ENCODE measurements around the gene TCP11L2. TPM values are rescaled to one million over a fixed set of nuclear protein-coding genes. Genes with fewer than 3 reads are reported as not detected.

Gene TCP11L2
- total and polyA plus RNA-seq, 2 of the 8 experiments (the other 6 are each of a cell fraction or from before 2014, with no cell fraction given), result 2.1 to 7.1 TPM

DNA sequence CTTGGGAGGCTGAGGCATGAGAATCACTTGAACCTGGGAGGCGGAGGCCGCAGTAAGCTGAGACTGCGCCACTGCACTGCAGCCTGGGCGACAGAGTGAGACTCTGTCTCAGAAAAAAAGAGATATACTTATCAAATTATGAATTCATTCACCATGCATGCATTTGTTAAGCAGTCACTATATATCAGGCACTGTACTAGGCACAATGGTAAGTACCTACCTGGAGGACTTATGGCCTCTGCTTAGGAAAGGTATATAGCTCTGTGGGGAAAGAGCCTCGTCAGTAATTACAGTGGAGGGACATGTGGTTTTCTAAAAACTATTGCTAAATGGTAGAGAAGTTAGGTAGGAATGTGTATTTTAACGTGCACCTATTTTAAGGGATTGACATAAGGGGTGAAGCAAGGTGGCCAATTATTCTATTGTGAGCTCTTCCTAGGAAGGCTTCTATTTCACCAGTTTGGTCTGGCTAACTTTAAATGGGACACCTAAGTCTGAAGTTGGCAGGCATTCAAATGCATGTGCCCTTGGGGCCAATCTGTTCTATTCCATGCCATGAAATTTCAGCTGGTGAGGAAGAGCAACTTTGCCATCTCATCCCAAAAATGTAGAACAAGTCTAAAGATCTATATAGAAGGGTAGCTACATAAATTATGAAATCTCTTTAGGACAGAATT lies 15.0 kb downstream of the TCP11L2 start:
- no peak overlapping the region for H2BK120ac ChIP-seq (replicated peaks; ENCODE audit: low read depth, low read length)
- H4K20me1 ChIP-seq (replicated peaks in 1 of 2; ENCODE audit: control insufficient read depth in 1 of 2, insufficient read depth in 2 of 2, low read length in 2 of 2), result no peaks in the 10 kb centered on the region
- no peak overlapping the region for H4K5ac ChIP-seq (ENCODE audit: insufficient read length, low read depth, low read length)
- no peak overlapping the region for H2AK5ac ChIP-seq (ENCODE audit: low read depth, low read length)
- H3K14ac ChIP-seq (ENCODE audit: insufficient read length), result no peak overlapping the region
- H3K79me2 ChIP-seq (ENCODE audit: control insufficient read depth in 1 of 2, insufficient read depth in 2 of 2, low read length in 2 of 2), result no peaks in the 10 kb centered on the region
- H3K79me1 ChIP-seq (ENCODE audit: low read depth, low read length), result 0 out of 2 replicates have a peak, but pooled peaks cover 2% of the 10 kb centered on the region
- no peaks in the 10 kb centered on the region for H3K4me1 ChIP-seq (replicated peaks in 1 of 4; ENCODE audit: control insufficient read depth in 3 of 4, insufficient read depth in 4 of 4, low read length in 3 of 4)
- no peak overlapping the region for H3K4me3 ChIP-seq (ENCODE audit: extremely low read depth in 1 of 4, insufficient read depth in 2 of 4, low read depth in 3 of 4, low read length in 4 of 4)
- no peak overlapping the region for H2BK15ac ChIP-seq (ENCODE audit: low read length)
- no peak overlapping the region for H3K9ac ChIP-seq (replicated peaks in 1 of 4; ENCODE audit: extremely low read depth in 1 of 4, low read depth in 3 of 4, low read length in 3 of 4)
- no peak overlapping the region for H3K27ac ChIP-seq (ENCODE audit: low read depth, low read length)
- no peak for FAIRE-seq
- no peak for DNase-seq (ENCODE audit: low read depth in 1 of 2, low spot score in 2 of 2)
- no peak overlapping the region for H3K4me2 ChIP-seq (ENCODE audit: insufficient read depth in 1 of 2, low read depth in 2 of 2, low read length in 2 of 2)
- peaks cover 0 to 3% (median 0%) of the 10 kb centered on the region in 4 experiments; a peak in 1 of 8 replicates for H3K36me3 ChIP-seq (ENCODE audit: control insufficient read depth in 2 of 4, insufficient read depth in 4 of 4, low read length in 3 of 4)
- no peaks in the 10 kb centered on the region for H3K27me3 ChIP-seq (replicated peaks in 1 of 4; ENCODE audit: control insufficient read depth in 3 of 4, extremely low read depth in 1 of 4, insufficient read depth in 3 of 4, low read length in 3 of 4)
- H3K56ac ChIP-seq (replicated peaks; ENCODE audit: insufficient read length, low read depth, low read length), result no peak overlapping the region
- H2AFZ ChIP-seq (ENCODE audit: low read length), result no peak overlapping the region
- H2BK5ac ChIP-seq (ENCODE audit: low read depth, low read length), result no peak overlapping the region
- CTCF ChIA-PET (ENCODE audit: partially characterized antibody), result interaction anchor here (0.6 to 2.8 kb wide), 6 partner anchors 9 to 91 kb away, joined by 3 to 9 read pairs (median 4); partner anchors contain the start of gene POLR3B
- H4K91ac ChIP-seq (replicated peaks; ENCODE audit: insufficient read length, low read length), result no peak overlapping the region
- H4K8ac ChIP-seq (ENCODE audit: extremely low read depth, insufficient read depth, low read length), result no peak overlapping the region
- H3K23me2 ChIP-seq (ENCODE audit: low read depth, low read length), result no peaks in the 10 kb centered on the region
- H2BK12ac ChIP-seq (ENCODE audit: low read depth, low read length), result no peak overlapping the region
- no peak overlapping the region for H3K23ac ChIP-seq (ENCODE audit: insufficient read length)
- POLR2A ChIA-PET (ENCODE audit: partially characterized antibody), result no interaction called here
- H3K4ac ChIP-seq (replicated peaks; ENCODE audit: insufficient read length, low read depth, low read length), result no peak overlapping the region
- 91% methylated on average over 6 of the region's 6 CpGs; no CpG with 5 or more reads in 1 of the 2 experiments for WGBS, 2 experiments (ENCODE audit: extremely low coverage in 1 of 2, insufficient coverage in 1 of 2, insufficient read length in 1 of 2, insufficient replicate concordance in 2 of 2, low coverage in 1 of 2, low lambda C conversion rate in 2 of 2, missing lambda C conversion rate in 1 of 2)
- no peak overlapping the region for H2BK20ac ChIP-seq (ENCODE audit: low read length)
- H3K9me3 ChIP-seq (ENCODE audit: insufficient read depth in 2 of 2, low read depth in 1 of 2, low read length in 1 of 2), result no peaks in the 10 kb centered on the region
- H3K18ac ChIP-seq (ENCODE audit: extremely low read depth, low read length), result no peak overlapping the region
- no peak for TF ChIP-seq TAF1 (IDR thresholded peaks at IDR 0.05; ENCODE audit: low read depth, low read length)
- TF ChIP-seq RNF2 (IDR thresholded peaks at IDR 0.05; ENCODE audit: borderline replicate concordance, low read depth, low read length, missing control alignments, poor library complexity, severe bottlenecking), result no peak
- no peak for TF ChIP-seq HDAC6 (IDR thresholded peaks at IDR 0.05; ENCODE audit: low read depth, low read length)
- no peak for TF ChIP-seq MAX (IDR thresholded peaks at IDR 0.05)
- TF ChIP-seq SP4 (IDR thresholded peaks at IDR 0.05; ENCODE audit: low read length), result no peak
- no peak for TF ChIP-seq JUND (IDR thresholded peaks at IDR 0.05; ENCODE audit: low read length)
- TF ChIP-seq ZNF274 (IDR thresholded peaks at IDR 0.05; ENCODE audit: borderline replicate concordance, extremely low read depth, low read length), result no peak
- TF ChIP-seq SIX5 (IDR thresholded peaks at IDR 0.05; ENCODE audit: low read depth, low read length), result no peak
- no peak for TF ChIP-seq SP1 (IDR thresholded peaks at IDR 0.05; ENCODE audit: low read depth, low read length)
